Endothelial cell of umbilical vein (primary cell): ENCODE measurements around the gene ELMO1.

Source experiments
- CTCF ChIP-seq, 2 donors: IDR thresholded peaks; 1 replicate in 1 of 2; 2 replicates in 1 of 2; pipeline ENCODE4 v1.5.1; 2011; ENCODE audit warnings: low read length in 2 of 2, mild to moderate bottlenecking in 2 of 2, moderate library complexity in 2 of 2, control low read depth in 1 of 2, inconsistent platforms in 1 of 2, low read depth in 1 of 2; ENCODE audit not compliant: insufficient read depth in 1 of 2; ENCODE audit errors: extremely low read depth in 1 of 2
- EZH2 ChIP-seq: IDR thresholded peaks from 2 replicates; pipeline ENCODE4 v1.6.1; 2012; ENCODE audit warnings: borderline replicate concordance, low read depth, mild to moderate bottlenecking, moderate library complexity, low read length, inconsistent platforms; ENCODE audit not compliant: severe bottlenecking
- JUN ChIP-seq: IDR thresholded peaks from 2 replicates; pipeline ENCODE4 v1.6.1; 2011; ENCODE audit warnings: borderline replicate concordance, low read depth; ENCODE audit not compliant: insufficient read length, insufficient read depth
- MAX ChIP-seq: IDR thresholded peaks from 2 replicates; pipeline ENCODE4 v1.6.1; 2011; ENCODE audit not compliant: insufficient read depth, insufficient read length
- POLR2A ChIP-seq: IDR thresholded peaks from 2 replicates; pipeline ENCODE4 v1.6.1; 2012; ENCODE audit warnings: low read depth, mild to moderate bottlenecking, control low read depth, low read length
- POLR2AphosphoS5 ChIP-seq: IDR thresholded peaks from 2 replicates; pipeline ENCODE4 v1.6.1; 2012; ENCODE audit warnings: low read depth, mild to moderate bottlenecking, control low read depth, low read length, moderate library complexity; ENCODE audit not compliant: insufficient read depth

GRCh38 chr7:37332243-37333016 lies 116.2 kb downstream of the ELMO1 start:
- no peak for TF ChIP-seq CTCF (IDR thresholded peaks at IDR 0.05; ENCODE audit: extremely low read depth in 1 of 2, insufficient read depth in 1 of 2, low read depth in 1 of 2, low read length in 2 of 2)
- TF ChIP-seq EZH2: no peak
- TF ChIP-seq POLR2A: no peak
- no peak for TF ChIP-seq POLR2AphosphoS5
- TF ChIP-seq MAX: no peak
- TF ChIP-seq JUN: no peak
